ENCODE results near the gene CFDP1.
"Not testable (repeated sequence)": the region's sequence is repeated elsewhere in the genome, so short reads cannot be mapped to it uniquely, and the experiment has no call there.

The CFDP1 gene

GRCh38 chr16:75464122-75464918, 31.0 kb upstream of the CFDP1 start, which contains the start of gene TMEM170A:
Gene TMEM170A (minus strand): TSS chr16:75464689. CDS start chr16:75464600, 89 bp downstream.
- Histone ChIP-seq H3K27ac (ENCODE audit: insufficient read depth in 1 of 2, low read depth in 1 of 2, low read length in 2 of 2, poor library complexity in 1 of 2, severe bottlenecking in 2 of 2) (peak within 1 kb of the TSS; percentile 74 to 90), H3K36me3 (ENCODE audit: control insufficient read depth in 4 of 4, insufficient read depth in 4 of 4, low read length in 3 of 4) (peaks cover 0 to 7% (median 0%) of the 10 kb centered on the region in 4 experiments), H3K4me3 (ENCODE audit: control insufficient read depth in 1 of 7, extremely low read depth in 1 of 7, insufficient read depth in 4 of 7, low read depth in 2 of 7, low read length in 6 of 7) (peak within 1 kb of the TSS; percentile 80 to 95 (median 85)), H3K9me3 (ENCODE audit: control extremely low read depth in 1 of 5, control insufficient read depth in 4 of 5, insufficient read depth in 2 of 5, low read depth in 1 of 5, low read length in 4 of 5) (no peaks in the 10 kb centered on the region), H3K27me3 (replicated peaks in 2 of 5; ENCODE audit: control insufficient read depth in 4 of 5, insufficient read depth in 5 of 5, low read length in 4 of 5) (no peaks in the 10 kb centered on the region), H3K4me1 (ENCODE audit: control extremely low read depth in 1 of 4, control insufficient read depth in 4 of 4, insufficient read depth in 4 of 4, low read length in 3 of 4) (peaks cover 4 to 13% (median 9%) of the 10 kb centered on the region in 4 experiments)
- peak; percentile 98 to 99 (median 99) for DNase-seq
- under 1% methylated on average over 77 of the region's 89 CpGs for WGBS (ENCODE audit: insufficient coverage)
- POLR2A ChIA-PET = interaction anchor here (1.0 to 1.1 kb wide), 2 partner anchors 9 to 20 kb away, joined by 3 to 4 read pairs; no protein-coding TSS in a partner anchor
- CTCF ChIA-PET = interaction anchor here (0.7 to 2.3 kb wide), 14 partner anchors 8 to 184 kb away, joined by 3 to 11 read pairs (median 6); partner anchors contain the start of genes CFDP1, TERF2IP and TMEM231

- Histone ChIP-seq H3K27ac (ENCODE audit: insufficient read depth in 1 of 2, low read depth in 1 of 2, low read length in 2 of 2, poor library complexity in 1 of 2, severe bottlenecking in 2 of 2) (peak overlapping the region; percentile 74 to 90), H3K4me3 (ENCODE audit: control insufficient read depth in 1 of 7, extremely low read depth in 1 of 7, insufficient read depth in 4 of 7, low read depth in 2 of 7, low read length in 6 of 7) (peak overlapping the region; percentile 80 to 95 (median 85)), H3K4me1 (ENCODE audit: control extremely low read depth in 1 of 4, control insufficient read depth in 4 of 4, insufficient read depth in 4 of 4, low read length in 3 of 4) (peaks cover 4 to 13% (median 9%) of the 10 kb centered on the region in 4 experiments)
- ChIA-PET CTCF (interaction anchor here (0.7 to 2.3 kb wide), 7 partner anchors 9 to 185 kb away, joined by 3 to 10 read pairs (median 3); partner anchors contain the start of gene TERF2IP), POLR2A (interaction anchor here (1.0 to 1.1 kb wide), 2 partner anchors 8 to 19 kb away, joined by 3 to 4 read pairs; no protein-coding TSS in a partner anchor)
- H3K9me3 ChIP-seq (ENCODE audit: control extremely low read depth in 1 of 5, control insufficient read depth in 4 of 5, insufficient read depth in 2 of 5, low read depth in 1 of 5, low read length in 4 of 5); DNase-seq; H3K27me3 ChIP-seq (replicated peaks in 2 of 5; ENCODE audit: control insufficient read depth in 4 of 5, insufficient read depth in 5 of 5, low read length in 4 of 5); H3K36me3 ChIP-seq (ENCODE audit: control insufficient read depth in 4 of 4, insufficient read depth in 4 of 4, low read length in 3 of 4): not testable (repeated sequence)
- WGBS (ENCODE audit: insufficient coverage) = under 1% methylated on average over 27 of the region's 39 CpGs
These were observed 30.3 kb upstream of the CFDP1 start for GRCh38 chr16:75463389-75464121.

- Histone ChIP-seq H3K27ac (ENCODE audit: insufficient read depth in 1 of 2, low read depth in 1 of 2, low read length in 2 of 2, poor library complexity in 1 of 2, severe bottlenecking in 2 of 2) (no peak overlapping the region), H3K27me3 (replicated peaks in 2 of 5; ENCODE audit: control insufficient read depth in 4 of 5, insufficient read depth in 5 of 5, low read length in 4 of 5) (no peaks in the 10 kb centered on the region), H3K4me3 (ENCODE audit: control insufficient read depth in 1 of 7, extremely low read depth in 1 of 7, insufficient read depth in 4 of 7, low read depth in 2 of 7, low read length in 6 of 7) (peak overlapping the region in 5 of 7 experiments; percentile 6 to 90 (median 81)), H3K4me1 (ENCODE audit: control extremely low read depth in 1 of 4, control insufficient read depth in 4 of 4, insufficient read depth in 4 of 4, low read length in 3 of 4) (peaks cover 4 to 13% (median 9%) of the 10 kb centered on the region in 4 experiments), H3K9me3 (ENCODE audit: control extremely low read depth in 1 of 5, control insufficient read depth in 4 of 5, insufficient read depth in 2 of 5, low read depth in 1 of 5, low read length in 4 of 5) (no peaks in the 10 kb centered on the region), H3K36me3 (ENCODE audit: control insufficient read depth in 4 of 4, insufficient read depth in 4 of 4, low read length in 3 of 4) (peaks cover 0 to 9% (median 0%) of the 10 kb centered on the region in 4 experiments)
- POLR2A ChIA-PET = no interaction called here
- DNase-seq = peak in 2 of 3 donors; percentile 65 to 77
- CTCF ChIA-PET = interaction anchor here (1.0 to 1.4 kb wide), 2 partner anchors 8 to 35 kb away, joined by 3 read pairs; no protein-coding TSS in a partner anchor
- WGBS (ENCODE audit: insufficient coverage) = 0% methylated on average over 1 of the region's 2 CpGs
These were observed 29.5 kb upstream of the CFDP1 start for GRCh38 chr16:75462806-75463205.

- no peak overlapping the region for H3K4me3 ChIP-seq (ENCODE audit: control insufficient read depth in 1 of 7, extremely low read depth in 1 of 7, insufficient read depth in 4 of 7, low read depth in 2 of 7, low read length in 6 of 7)
- H3K4me1 ChIP-seq (ENCODE audit: control extremely low read depth in 1 of 4, control insufficient read depth in 4 of 4, insufficient read depth in 4 of 4, low read length in 3 of 4) = peaks cover 4 to 13% (median 9%) of the 10 kb centered on the region in 4 experiments
- ChIA-PET CTCF (no interaction called here), POLR2A (no interaction called here)
- H3K36me3 ChIP-seq (ENCODE audit: control insufficient read depth in 4 of 4, insufficient read depth in 4 of 4, low read length in 3 of 4) = peaks cover 0 to 9% (median 0%) of the 10 kb centered on the region in 4 experiments
- H3K27me3 ChIP-seq (replicated peaks in 2 of 5; ENCODE audit: control insufficient read depth in 4 of 5, insufficient read depth in 5 of 5, low read length in 4 of 5) = no peaks in the 10 kb centered on the region
- WGBS (ENCODE audit: insufficient coverage) = no CpG with 5 or more reads among the region's 2 CpGs
- DNase-seq = no peak
- H3K9me3 ChIP-seq (ENCODE audit: control extremely low read depth in 1 of 5, control insufficient read depth in 4 of 5, insufficient read depth in 2 of 5, low read depth in 1 of 5, low read length in 4 of 5) = no peaks in the 10 kb centered on the region
- no peak overlapping the region for H3K27ac ChIP-seq (ENCODE audit: insufficient read depth in 1 of 2, low read depth in 1 of 2, low read length in 2 of 2, poor library complexity in 1 of 2, severe bottlenecking in 2 of 2)
These were observed 28.3 kb upstream of the CFDP1 start for GRCh38 chr16:75461575-75461974.

GRCh38 chr16:75460446-75460845, 27.1 kb upstream of the CFDP1 start:
- H3K27ac ChIP-seq (ENCODE audit: insufficient read depth in 1 of 2, low read depth in 1 of 2, low read length in 2 of 2, poor library complexity in 1 of 2, severe bottlenecking in 2 of 2) = no peak overlapping the region
- H3K9me3 ChIP-seq (ENCODE audit: control extremely low read depth in 1 of 5, control insufficient read depth in 4 of 5, insufficient read depth in 2 of 5, low read depth in 1 of 5, low read length in 4 of 5) = no peaks in the 10 kb centered on the region
- CTCF ChIA-PET = no interaction called here
- DNase-seq = no peak
- no peaks in the 10 kb centered on the region for H3K27me3 ChIP-seq (replicated peaks in 2 of 5; ENCODE audit: control insufficient read depth in 4 of 5, insufficient read depth in 5 of 5, low read length in 4 of 5)
- no CpG with 5 or more reads among the region's 1 CpG for WGBS (ENCODE audit: insufficient coverage)
- POLR2A ChIA-PET = no interaction called here
- no peak overlapping the region for H3K4me3 ChIP-seq (ENCODE audit: control insufficient read depth in 1 of 7, extremely low read depth in 1 of 7, insufficient read depth in 4 of 7, low read depth in 2 of 7, low read length in 6 of 7)
- H3K4me1 ChIP-seq (ENCODE audit: control extremely low read depth in 1 of 4, control insufficient read depth in 4 of 4, insufficient read depth in 4 of 4, low read length in 3 of 4) = peaks cover 4 to 13% (median 9%) of the 10 kb centered on the region in 4 experiments
- peaks cover 0 to 9% (median 0%) of the 10 kb centered on the region in 4 experiments for H3K36me3 ChIP-seq (ENCODE audit: control insufficient read depth in 4 of 4, insufficient read depth in 4 of 4, low read length in 3 of 4)

- H3K27me3 ChIP-seq (replicated peaks in 2 of 5; ENCODE audit: control insufficient read depth in 4 of 5, insufficient read depth in 5 of 5, low read length in 4 of 5) = no peaks in the 10 kb centered on the region
- H3K4me3 ChIP-seq (ENCODE audit: control insufficient read depth in 1 of 7, extremely low read depth in 1 of 7, insufficient read depth in 4 of 7, low read depth in 2 of 7, low read length in 6 of 7) = no peak overlapping the region
- ChIA-PET CTCF (no interaction called here), POLR2A (no interaction called here)
- DNase-seq = no peak
- peaks cover 0 to 9% (median 0%) of the 10 kb centered on the region in 4 experiments for H3K36me3 ChIP-seq (ENCODE audit: control insufficient read depth in 4 of 4, insufficient read depth in 4 of 4, low read length in 3 of 4)
- H3K27ac ChIP-seq (ENCODE audit: insufficient read depth in 1 of 2, low read depth in 1 of 2, low read length in 2 of 2, poor library complexity in 1 of 2, severe bottlenecking in 2 of 2) = no peak overlapping the region
- H3K9me3 ChIP-seq (ENCODE audit: control extremely low read depth in 1 of 5, control insufficient read depth in 4 of 5, insufficient read depth in 2 of 5, low read depth in 1 of 5, low read length in 4 of 5) = no peaks in the 10 kb centered on the region
- H3K4me1 ChIP-seq (ENCODE audit: control extremely low read depth in 1 of 4, control insufficient read depth in 4 of 4, insufficient read depth in 4 of 4, low read length in 3 of 4) = peaks cover 4 to 13% (median 9%) of the 10 kb centered on the region in 4 experiments
- 100% methylated on average over 3 of the region's 4 CpGs for WGBS (ENCODE audit: insufficient coverage)
These were observed 26.4 kb upstream of the CFDP1 start for GRCh38 chr16:75459691-75460090.

Measured in common myeloid progenitor, CD34-positive (primary cell).